Psoas muscle (tissue), 8 donors: Measurements from ENCODE around the gene ZNF598. TPM values are rescaled to one million over a fixed set of nuclear protein-coding genes. Genes with fewer than 3 reads are reported as not detected.

ENCODE experiments used
- ATAC-seq, 4 donors: fragments of 200-7000 bp; cut with Tn5 transposase; one replicate each; pipeline ENCODE4 v1.9.1; 2020; ENCODE audit warnings: moderate library complexity in 3 of 4, mild to moderate bottlenecking in 2 of 4
- DNase-seq, 2 donors: peaks; one replicate each; pipeline ENCODE4 v3.0.0-alpha.2; 2020
- H3K27ac ChIP-seq: fragments of 200-600 bp; one replicate; pipeline ENCODE4 v1.8.0; 2022
- H3K27me3 ChIP-seq, 3 donors: fragments of 200-600 bp in 1 of 3; one replicate each; pipeline versions ENCODE4 v1.6.1 to v1.8.0; 2013 to 2022; ENCODE audit warnings: low read length in 2 of 3, mild to moderate bottlenecking in 2 of 3, moderate library complexity in 1 of 3; ENCODE audit not compliant: insufficient read depth in 3 of 3
- H3K36me3 ChIP-seq, 2 donors: fragments of 200-600 bp in 1 of 2; one replicate each; pipeline versions ENCODE4 v1.6.1 to v1.8.0; 2013 to 2022; ENCODE audit warnings: low read depth in 1 of 2, mild to moderate bottlenecking in 1 of 2, moderate library complexity in 1 of 2; ENCODE audit not compliant: insufficient read depth in 1 of 2
- H3K4me1 ChIP-seq: fragments of 200-600 bp; one replicate; pipeline ENCODE4 v1.8.0; 2022
- H3K4me3 ChIP-seq: fragments of 200-600 bp; one replicate; pipeline ENCODE4 v1.8.0; 2022; ENCODE audit warnings: mild to moderate bottlenecking
- H3K9me3 ChIP-seq: fragments of 200-600 bp; one replicate; pipeline ENCODE4 v1.8.0; 2022
- WGBS, 3 donors: extraction: QIAGEN DNeasy Blood & Tissue Kit; methylation state at CpG; one replicate each; pipeline versions ENCODE4 v1.1.6 to v1.1.7; 2013; 5-methylcytosine and 5-hydroxymethylcytosine counted together
- intact Hi-C, 2 donors: fragments of 100-400 bp; cut with DNase I; formaldehyde crosslinking; loops; one replicate each; pipeline versions ENCODE4 v1.11.0 to v1.14.2; 2022
- polyA plus RNA-seq, 3 donors: library from polyadenylated mRNA; stranded (reverse); fragments of 200-250 nt; gene quantifications; one replicate each; pipeline ENCODE4 v1.2.3, GENCODE V29; 2013
- total RNA-seq, 4 donors: library from RNA; stranded (reverse); fragmentation: NEBNext Ultra II Directional in 2 of 4; extraction: Animal tissue kit (Norgen Biotek cat#: 25700) in 2 of 4; gene quantifications; one replicate each; pipeline versions ENCODE4 v1.2.1 to v1.2.4, GENCODE V29; 2021 to 2023
- TF ChIP-seq, protein P1 (sequence below): fragments of 200-600 bp; IDR thresholded peaks from one replicate; pipeline ENCODE4 v1.8.0; 2022; ENCODE audit warnings: antibody characterized with exemption
- donor health status: healthy with polysubstance abuse.
- donor health status: DM: no; HTN: no; CAD: no; lungs with moderate emphysema.
- donor health status: Bipolar disorder and iron deficiency.
- donor health status: healthy.
- donor health status: DM: yes; HTN: yes; CAD: no.
- donor health status: DM: no; HTN: no; CAD: no.
- donor health status: DM: no; HTN: no; CAD: no.
- donor health status: DM: yes; HTN: yes; CAD: no.

Gene ZNF598
- total and polyA plus RNA-seq, 7 donors = 27.4 to 58.8 (median 46.0) TPM

DNA sequence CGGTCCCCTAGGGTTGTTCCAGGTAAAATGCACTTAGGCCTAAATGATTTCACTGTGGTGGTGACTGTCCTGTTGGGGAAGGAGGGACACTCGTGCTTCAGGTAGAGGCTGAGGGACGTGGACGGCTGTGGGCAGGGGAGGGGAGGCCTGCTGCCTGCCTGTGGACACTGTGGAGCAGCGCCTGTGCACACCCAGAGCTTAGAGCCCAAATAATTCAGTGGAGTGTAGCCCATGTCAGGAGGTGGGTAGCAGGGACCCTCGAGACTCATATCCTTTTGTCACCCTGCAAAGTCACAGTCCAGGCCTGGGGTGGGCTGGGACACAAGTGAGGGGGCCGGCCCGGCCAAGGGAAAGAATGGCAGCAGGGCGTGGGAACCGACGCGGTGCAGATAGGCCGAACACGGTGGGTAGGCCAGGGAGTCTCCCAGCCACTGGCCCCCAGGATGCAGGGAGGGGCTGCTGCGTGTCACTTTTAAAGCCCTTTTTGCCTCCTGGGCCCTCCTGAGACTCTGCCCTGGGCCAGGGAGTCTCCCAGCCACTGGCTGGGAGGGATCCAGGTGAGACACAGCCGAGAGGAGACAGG, 16.3 kb upstream of the ZNF598 start:
- H3K36me3 ChIP-seq = peaks cover 0 to 5% of the 10 kb centered on the region in 2 donors

GRCh38 chr16:2025251-2025650, 15.6 kb upstream of the ZNF598 start:
- H3K9me3 ChIP-seq = no peaks in the 10 kb centered on the region
- peaks cover 0 to 5% of the 10 kb centered on the region in 2 donors for H3K36me3 ChIP-seq
- peaks cover 0 to 15% (median 6%) of the 10 kb centered on the region in 3 donors for H3K27me3 ChIP-seq
- ATAC-seq (no peak), DNase-seq (no peak)
- TF ChIP-seq, protein P1, sequence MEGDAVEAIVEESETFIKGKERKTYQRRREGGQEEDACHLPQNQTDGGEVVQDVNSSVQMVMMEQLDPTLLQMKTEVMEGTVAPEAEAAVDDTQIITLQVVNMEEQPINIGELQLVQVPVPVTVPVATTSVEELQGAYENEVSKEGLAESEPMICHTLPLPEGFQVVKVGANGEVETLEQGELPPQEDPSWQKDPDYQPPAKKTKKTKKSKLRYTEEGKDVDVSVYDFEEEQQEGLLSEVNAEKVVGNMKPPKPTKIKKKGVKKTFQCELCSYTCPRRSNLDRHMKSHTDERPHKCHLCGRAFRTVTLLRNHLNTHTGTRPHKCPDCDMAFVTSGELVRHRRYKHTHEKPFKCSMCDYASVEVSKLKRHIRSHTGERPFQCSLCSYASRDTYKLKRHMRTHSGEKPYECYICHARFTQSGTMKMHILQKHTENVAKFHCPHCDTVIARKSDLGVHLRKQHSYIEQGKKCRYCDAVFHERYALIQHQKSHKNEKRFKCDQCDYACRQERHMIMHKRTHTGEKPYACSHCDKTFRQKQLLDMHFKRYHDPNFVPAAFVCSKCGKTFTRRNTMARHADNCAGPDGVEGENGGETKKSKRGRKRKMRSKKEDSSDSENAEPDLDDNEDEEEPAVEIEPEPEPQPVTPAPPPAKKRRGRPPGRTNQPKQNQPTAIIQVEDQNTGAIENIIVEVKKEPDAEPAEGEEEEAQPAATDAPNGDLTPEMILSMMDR = no peak
- H3K4me3 ChIP-seq = no peak overlapping the region
- WGBS, 3 donors = 88 to 95% (median 93%) methylated on average over 11 to 14 of the region's 14 CpGs
- H3K4me1 ChIP-seq = peaks cover 24% of the 10 kb centered on the region
- intact Hi-C loops = no loop called here
- no peak overlapping the region for H3K27ac ChIP-seq

More for the DNA sequence above, 16.3 kb upstream of the ZNF598 start:
- DNase-seq = no peak
- 74 to 91% (median 76%) methylated on average over 16 of the region's 16 CpGs for WGBS, 3 donors
- Histone ChIP-seq H3K27ac (peak overlapping the region; percentile 70), H3K4me3 (peak overlapping the region; percentile 64), H3K27me3 (peaks cover 0 to 8% (median 3%) of the 10 kb centered on the region in 3 donors), H3K4me1 (peaks cover 24% of the 10 kb centered on the region), H3K9me3 (no peaks in the 10 kb centered on the region)
- ATAC-seq = no peak
- TF ChIP-seq, protein P1 = no peak
- intact Hi-C loops = no loop called here

GRCh38 chr16:2024032-2024420, 14.4 kb upstream of the ZNF598 start:
- TF ChIP-seq, protein P1 = no peak
- H3K27ac ChIP-seq = peak overlapping the region; percentile 52
- H3K4me1 ChIP-seq = peaks cover 24% of the 10 kb centered on the region
- no peaks in the 10 kb centered on the region for H3K36me3 ChIP-seq
- peak overlapping the region; percentile 46 for H3K4me3 ChIP-seq
- ATAC-seq (no peak), DNase-seq (no peak)
- 82 to 85% (median 83%) methylated on average over 11 to 12 of the region's 12 CpGs for WGBS, 3 donors
- intact Hi-C loops = loop anchor here in 1 of 2 donors (5.0 kb wide), 1 partner anchor 128 kb away; no protein-coding TSS in a partner anchor
- H3K27me3 ChIP-seq = peaks cover 0 to 27% (median 16%) of the 10 kb centered on the region in 3 donors
- no peaks in the 10 kb centered on the region for H3K9me3 ChIP-seq

GRCh38 chr16:2023092-2024031, 13.7 kb upstream of the ZNF598 start:
- no peaks in the 10 kb centered on the region for H3K9me3 ChIP-seq
- H3K4me3 ChIP-seq = peak overlapping the region; percentile 46
- ATAC-seq = peak; percentile 88 to 94 (median 92)
- peak overlapping the region; percentile 52 for H3K27ac ChIP-seq
- H3K27me3 ChIP-seq = peaks cover 0 to 27% (median 16%) of the 10 kb centered on the region in 3 donors
- peak; percentile 93 to 96 for DNase-seq
- intact Hi-C loops = loop anchor here (2.0 to 5.0 kb wide), 2 partner anchors 117 to 129 kb away; no protein-coding TSS in a partner anchor
- 13 to 18% (median 14%) methylated on average over 46 to 53 of the region's 53 CpGs for WGBS, 3 donors
- peaks cover 24% of the 10 kb centered on the region for H3K4me1 ChIP-seq
- TF ChIP-seq, protein P1 = peak; percentile 96
- no peaks in the 10 kb centered on the region for H3K36me3 ChIP-seq
